22Rv1 (cell line): Measurements from ENCODE around the gene MDFIC.

Source experiments
- ZFX ChIP-seq: fragments of 450-650 bp; IDR thresholded peaks from 2 replicates; pipeline ENCODE4 v1.6.1; 2017; ENCODE audit warnings: antibody characterized with exemption, borderline replicate concordance
- TF ChIP-seq, protein P1 (sequence below): fragments of 450-650 bp; IDR thresholded peaks from 2 replicates; pipeline ENCODE4 v1.5.1; 2017; ENCODE audit warnings: mild to moderate bottlenecking

DNA sequence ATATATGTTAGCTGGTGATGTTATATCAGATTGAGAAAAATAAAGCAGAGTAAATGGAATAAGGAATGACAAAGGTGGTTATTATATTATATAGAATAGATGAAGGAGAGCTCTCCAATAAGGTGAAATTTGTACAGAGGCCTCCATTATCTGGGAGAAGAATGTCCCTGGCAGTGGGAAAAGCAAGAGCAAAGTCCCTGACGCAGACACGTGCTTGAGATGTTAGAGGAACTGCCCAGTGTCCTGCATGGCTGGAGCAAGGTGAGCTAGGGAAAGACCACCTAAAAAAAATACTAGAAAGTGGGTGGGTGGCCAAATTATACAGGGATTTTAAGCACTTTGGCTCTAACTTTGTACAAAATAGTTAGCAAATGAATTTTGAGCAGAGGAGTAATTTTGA, 120.7 kb downstream of the MDFIC start:
- TF ChIP-seq, protein P1, sequence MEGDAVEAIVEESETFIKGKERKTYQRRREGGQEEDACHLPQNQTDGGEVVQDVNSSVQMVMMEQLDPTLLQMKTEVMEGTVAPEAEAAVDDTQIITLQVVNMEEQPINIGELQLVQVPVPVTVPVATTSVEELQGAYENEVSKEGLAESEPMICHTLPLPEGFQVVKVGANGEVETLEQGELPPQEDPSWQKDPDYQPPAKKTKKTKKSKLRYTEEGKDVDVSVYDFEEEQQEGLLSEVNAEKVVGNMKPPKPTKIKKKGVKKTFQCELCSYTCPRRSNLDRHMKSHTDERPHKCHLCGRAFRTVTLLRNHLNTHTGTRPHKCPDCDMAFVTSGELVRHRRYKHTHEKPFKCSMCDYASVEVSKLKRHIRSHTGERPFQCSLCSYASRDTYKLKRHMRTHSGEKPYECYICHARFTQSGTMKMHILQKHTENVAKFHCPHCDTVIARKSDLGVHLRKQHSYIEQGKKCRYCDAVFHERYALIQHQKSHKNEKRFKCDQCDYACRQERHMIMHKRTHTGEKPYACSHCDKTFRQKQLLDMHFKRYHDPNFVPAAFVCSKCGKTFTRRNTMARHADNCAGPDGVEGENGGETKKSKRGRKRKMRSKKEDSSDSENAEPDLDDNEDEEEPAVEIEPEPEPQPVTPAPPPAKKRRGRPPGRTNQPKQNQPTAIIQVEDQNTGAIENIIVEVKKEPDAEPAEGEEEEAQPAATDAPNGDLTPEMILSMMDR = no peak
- no peak for TF ChIP-seq ZFX
